Omental fat pad (tissue), 4 donors: ENCODE results near the gene FOXB2. TPM values are rescaled to one million over a fixed set of nuclear protein-coding genes. Genes with fewer than 3 reads are reported as not detected.

ENCODE experiments used
- ATAC-seq: fragments of 150-250 bp; one replicate; pipeline ENCODE4 v1.9.1; 2016; ENCODE audit warnings: mild to moderate bottlenecking, moderate library complexity; ENCODE audit not compliant: low FRiP score
- DNase-seq: peaks from one replicate; pipeline ENCODE4 v3.0.0-alpha.2; 2019; ENCODE audit warnings: low spot score
- total RNA-seq, 4 donors: library from RNA; depleted of rRNA; stranded (reverse); fragments of >200 nt; gene quantifications; one replicate each; pipeline ENCODE4 v1.1.0, GENCODE V29; 2016
- TF ChIP-seq, protein P1 (sequence below), 3 donors: fragments of 450-650 bp; IDR thresholded peaks; one replicate each; pipeline ENCODE4 v1.5.1; 2016 to 2017; ENCODE audit warnings: antibody characterized with exemption in 3 of 3, mild to moderate bottlenecking in 3 of 3, moderate library complexity in 2 of 3

The FOXB2 gene
- total RNA-seq, 4 donors from 2014 or later, result not detected

DNA sequence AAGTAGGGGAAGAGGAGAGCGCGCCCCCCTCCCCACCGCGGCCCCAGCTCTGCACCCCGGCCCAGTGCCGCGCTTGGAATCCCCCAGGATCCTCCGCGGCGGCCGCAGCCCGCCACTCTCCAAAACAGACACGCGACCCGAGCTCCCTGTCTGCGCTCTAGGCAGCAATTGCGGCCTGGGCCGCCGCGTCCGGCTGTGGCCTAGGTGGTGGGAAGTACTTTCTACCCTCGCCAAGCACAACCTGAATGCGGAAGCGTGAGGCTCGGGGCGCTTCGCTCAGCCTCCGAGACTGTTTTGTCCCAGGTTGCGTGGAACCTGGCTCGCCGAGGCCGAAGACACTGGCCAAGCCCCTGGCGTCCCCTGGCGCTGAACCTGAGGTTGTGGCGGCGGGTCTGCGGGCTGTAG, 3.3 kb upstream of the FOXB2 start:
- DNase-seq, result no peak
- ATAC-seq, result no peak
- TF ChIP-seq, protein P1, sequence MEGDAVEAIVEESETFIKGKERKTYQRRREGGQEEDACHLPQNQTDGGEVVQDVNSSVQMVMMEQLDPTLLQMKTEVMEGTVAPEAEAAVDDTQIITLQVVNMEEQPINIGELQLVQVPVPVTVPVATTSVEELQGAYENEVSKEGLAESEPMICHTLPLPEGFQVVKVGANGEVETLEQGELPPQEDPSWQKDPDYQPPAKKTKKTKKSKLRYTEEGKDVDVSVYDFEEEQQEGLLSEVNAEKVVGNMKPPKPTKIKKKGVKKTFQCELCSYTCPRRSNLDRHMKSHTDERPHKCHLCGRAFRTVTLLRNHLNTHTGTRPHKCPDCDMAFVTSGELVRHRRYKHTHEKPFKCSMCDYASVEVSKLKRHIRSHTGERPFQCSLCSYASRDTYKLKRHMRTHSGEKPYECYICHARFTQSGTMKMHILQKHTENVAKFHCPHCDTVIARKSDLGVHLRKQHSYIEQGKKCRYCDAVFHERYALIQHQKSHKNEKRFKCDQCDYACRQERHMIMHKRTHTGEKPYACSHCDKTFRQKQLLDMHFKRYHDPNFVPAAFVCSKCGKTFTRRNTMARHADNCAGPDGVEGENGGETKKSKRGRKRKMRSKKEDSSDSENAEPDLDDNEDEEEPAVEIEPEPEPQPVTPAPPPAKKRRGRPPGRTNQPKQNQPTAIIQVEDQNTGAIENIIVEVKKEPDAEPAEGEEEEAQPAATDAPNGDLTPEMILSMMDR (IDR thresholded peaks at IDR 0.05), result no peak

DNA sequence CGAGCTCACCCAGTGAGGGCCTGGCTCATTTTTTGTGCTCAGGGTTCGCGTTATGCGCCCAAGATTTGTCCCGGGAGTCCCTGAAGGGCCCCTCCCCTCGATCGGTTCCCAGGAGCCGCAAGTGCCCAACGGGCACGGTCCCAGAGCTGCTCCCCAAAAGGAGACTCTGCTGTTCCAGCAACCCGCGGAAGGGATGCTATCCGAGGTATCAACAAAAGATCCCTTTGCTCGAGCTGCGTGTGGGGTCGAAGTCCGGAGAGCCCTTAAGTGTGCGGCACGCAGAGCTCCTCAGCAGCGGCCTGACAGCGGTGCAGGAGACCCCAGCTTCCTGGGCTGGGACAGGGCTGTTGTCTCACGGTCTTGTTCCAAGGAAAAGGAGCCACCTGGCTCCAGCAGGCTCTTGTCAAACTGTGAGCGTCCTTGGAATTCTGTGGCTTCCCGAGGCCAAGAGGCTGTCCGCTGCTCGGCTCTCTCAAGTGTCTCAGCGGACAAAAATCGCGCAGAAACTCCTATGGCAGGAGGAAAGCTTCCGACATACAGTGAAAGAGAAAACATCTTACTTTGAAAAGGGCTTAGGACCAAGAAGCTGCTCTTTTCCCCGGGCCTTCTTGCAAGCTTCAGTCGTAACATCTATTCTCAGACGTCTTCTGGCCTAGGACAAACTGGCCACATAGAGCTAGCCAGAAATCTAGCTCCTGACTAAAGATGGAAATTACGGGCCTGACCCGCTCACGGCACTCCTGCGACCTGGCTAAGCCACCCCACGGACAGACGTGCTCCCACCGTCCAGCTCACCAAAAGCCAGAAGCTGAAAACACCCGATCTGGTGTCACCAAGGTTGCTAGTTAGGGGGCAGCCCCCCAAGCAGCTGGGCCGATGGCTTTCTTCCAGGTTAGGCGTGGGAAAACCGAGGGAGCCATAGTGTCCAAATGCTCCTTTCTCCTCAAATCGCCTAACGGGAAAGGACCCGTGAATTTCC, 2.6 kb upstream of the FOXB2 start:
- TF ChIP-seq, protein P1 (IDR thresholded peaks at IDR 0.05), result no peak
- DNase-seq (no peak), ATAC-seq (no peak)

DNA sequence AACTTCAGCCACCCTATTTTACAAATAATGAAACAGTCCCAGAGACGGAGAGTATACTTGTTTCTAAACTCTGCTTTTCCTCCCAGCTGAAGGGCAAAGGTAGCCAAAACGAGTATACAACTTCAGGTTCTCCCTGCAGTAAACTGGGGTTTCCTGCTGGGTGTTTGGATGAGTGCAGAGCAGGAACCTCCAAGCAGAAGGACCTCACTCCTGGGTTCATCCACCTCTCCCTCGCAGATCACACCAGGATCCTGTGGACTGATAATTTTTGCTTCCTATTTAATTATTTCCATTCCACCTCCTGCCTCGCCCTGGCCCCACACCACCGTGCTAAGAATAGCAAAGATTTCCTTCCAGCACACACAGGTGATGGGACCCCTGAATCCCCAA, 2.0 kb upstream of the FOXB2 start:
- ATAC-seq (no peak), DNase-seq (no peak)
- TF ChIP-seq, protein P1 (IDR thresholded peaks at IDR 0.05), result no peak

DNA sequence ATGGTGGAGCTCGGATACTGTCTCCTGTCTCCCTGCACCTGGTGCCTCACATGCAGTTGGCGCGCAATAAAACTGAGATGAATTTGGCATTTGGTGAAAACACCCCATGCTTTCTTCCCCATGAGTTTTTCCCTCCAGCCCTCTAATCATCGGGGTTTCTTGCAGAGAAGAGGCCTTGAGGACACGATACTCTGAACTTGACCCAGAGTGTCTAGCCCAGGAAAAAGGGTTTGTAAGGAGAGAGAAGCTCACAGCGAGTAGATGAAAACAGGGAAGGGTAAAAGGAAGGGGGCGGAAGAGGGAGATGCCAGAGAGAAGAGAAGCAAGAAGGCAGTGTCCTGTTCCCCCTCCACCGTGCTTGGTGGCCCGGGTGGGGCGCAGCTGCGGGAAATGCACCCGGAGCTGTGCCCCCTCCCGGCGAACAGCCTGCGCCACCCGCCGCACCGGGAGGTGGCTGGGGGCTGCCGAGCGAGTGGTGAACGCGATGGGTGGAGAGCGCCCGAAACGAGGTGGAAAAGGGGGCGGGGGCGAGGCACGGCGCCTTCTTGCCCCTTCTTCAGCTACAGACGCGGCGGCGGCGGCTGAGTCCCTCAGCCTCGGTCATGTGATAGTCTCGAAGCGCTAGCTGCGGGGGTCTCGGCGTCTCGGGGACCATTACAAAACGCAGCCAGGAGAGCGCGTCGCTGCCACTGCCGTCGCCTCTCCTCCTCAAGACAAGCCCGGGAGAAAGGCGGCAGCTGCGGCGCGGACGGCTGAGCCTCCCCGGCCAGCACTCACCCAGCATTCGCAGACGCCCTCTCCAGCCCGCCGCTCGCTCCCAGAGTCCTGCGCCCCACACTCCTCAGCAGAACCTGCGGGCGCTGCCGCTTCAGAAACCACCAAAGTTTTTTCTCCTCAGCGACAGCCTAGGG, 1.1 kb upstream of the FOXB2 start:
- DNase-seq (no peak), ATAC-seq (no peak)
- TF ChIP-seq, protein P1 (IDR thresholded peaks at IDR 0.05), result no peak

- ATAC-seq, result no peak
- no peak for DNase-seq
Observed at GRCh38 chr9:77018969-77019235, 553 bp upstream of the FOXB2 start.

GRCh38 chr9:77019926-77020412, 514 bp downstream of the FOXB2 start:
- DNase-seq, result no peak
- TF ChIP-seq, protein P1 (IDR thresholded peaks at IDR 0.05), result no peak
- no peak for ATAC-seq

More at GRCh38 chr9:77018969-77019235, 553 bp upstream of the FOXB2 start:
- TF ChIP-seq, protein P1 (IDR thresholded peaks at IDR 0.05), result no peak
